IMR-90 (cell line): Measurements from ENCODE around the gene IFNLR1. TPM values are rescaled to one million over a fixed set of nuclear protein-coding genes. Genes with fewer than 3 reads are reported as not detected.

ENCODE experiments used
- ATAC-seq: fragments of 200-7000 bp; cut with Tn5 transposase; 2 replicates; pipeline ENCODE4 v1.9.1; 2020; ENCODE audit warnings: low read depth, mild to moderate bottlenecking, moderate library complexity
- BruUV-seq: library from RNA; stranded (reverse); fragments of 400-500 nt; replicated peaks from 2 replicates; lab custom pipeline; 2021; lab: Mats Ljungman, UMichigan
- CTCF ChIA-PET: fragments of 300-600 bp; formaldehyde crosslinking; extraction: SDS; loops from one replicate; lab custom pipeline; 2021; ENCODE audit warnings: antibody characterized with exemption; lab: Yijun Ruan, JAX
- POLR2A ChIA-PET: fragments of 300-600 bp; sonication (Branson Sonifier 250); formaldehyde crosslinking; loops from one replicate; lab custom pipeline; 2022; ENCODE audit warnings: antibody characterized with exemption; ENCODE audit not compliant: unreplicated experiment; lab: Charles Lee
- DNase-seq: peaks from one replicate; pipeline ENCODE4 v3.0.0; 2013
- H2AFZ ChIP-seq: replicated peaks from 2 replicates; pipeline ENCODE3; 2013; ENCODE audit warnings: low read length, mild to moderate bottlenecking; ENCODE audit not compliant: poor library complexity
- H2AK5ac ChIP-seq: 2 replicates; pipeline ENCODE4 v1.6.1; 2013; ENCODE audit warnings: low read depth, low read length, inconsistent platforms
- H2AK9ac ChIP-seq: replicated peaks from 2 replicates; pipeline ENCODE3; 2013; ENCODE audit warnings: mild to moderate bottlenecking, low read depth, low read length, moderate library complexity; ENCODE audit not compliant: poor library complexity
- H2BK120ac ChIP-seq: 2 replicates; pipeline ENCODE4 v1.6.1; 2013; ENCODE audit warnings: low read depth, low read length, inconsistent platforms
- H2BK15ac ChIP-seq: 3 replicates; pipeline ENCODE4 v1.6.1; 2013; ENCODE audit warnings: low read depth, low read length, inconsistent platforms
- H2BK20ac ChIP-seq: 2 replicates; pipeline ENCODE4 v1.6.1; 2013; ENCODE audit warnings: low read depth, mild to moderate bottlenecking, inconsistent platforms, low read length, moderate library complexity
- H2BK5ac ChIP-seq: 2 replicates; pipeline ENCODE4 v1.6.1; 2013; ENCODE audit warnings: mild to moderate bottlenecking, low read depth, low read length, inconsistent platforms; ENCODE audit not compliant: poor library complexity, severe bottlenecking
- H3K14ac ChIP-seq: replicated peaks from 2 replicates; pipeline ENCODE4 v1.6.1; 2013; ENCODE audit warnings: low read depth, low read length, inconsistent platforms
- H3K18ac ChIP-seq: 2 replicates; pipeline ENCODE4 v1.6.1; 2013; ENCODE audit warnings: low read depth, low read length, control low read depth
- H3K23ac ChIP-seq: 2 replicates; pipeline ENCODE4 v1.6.1; 2013; ENCODE audit warnings: low read depth, low read length, inconsistent platforms
- H3K27ac ChIP-seq: 2 replicates; pipeline ENCODE4 v1.5.1; 2013; ENCODE audit warnings: mild to moderate bottlenecking, control low read depth, low read length; ENCODE audit not compliant: insufficient read depth
- H3K27me3 ChIP-seq: 2 replicates; pipeline ENCODE4 v1.6.1; 2013; ENCODE audit warnings: low read length; ENCODE audit not compliant: control insufficient read depth, insufficient read depth
- H3K36me3 ChIP-seq: 2 replicates; pipeline ENCODE4 v1.6.1; 2013; ENCODE audit warnings: low read length, mixed read lengths; ENCODE audit not compliant: control insufficient read depth, insufficient read depth
- H3K4ac ChIP-seq: 2 replicates; pipeline ENCODE4 v1.6.1; 2013; ENCODE audit warnings: low read depth, low read length, inconsistent platforms
- H3K4me1 ChIP-seq: 2 replicates; pipeline ENCODE4 v1.6.1; 2013; ENCODE audit warnings: low read length, mixed read lengths; ENCODE audit not compliant: control insufficient read depth, insufficient read depth
- H3K4me2 ChIP-seq: 2 replicates; pipeline ENCODE4 v1.6.1; 2013; ENCODE audit warnings: low read depth, mild to moderate bottlenecking, control low read depth, low read length, moderate library complexity
- H3K4me3 ChIP-seq: 2 replicates; pipeline ENCODE4 v1.5.1; 2013; ENCODE audit warnings: low read depth, mild to moderate bottlenecking, control low read depth, low read length, moderate library complexity; ENCODE audit not compliant: insufficient read depth
- H3K56ac ChIP-seq: 2 replicates; pipeline ENCODE4 v1.6.1; 2013; ENCODE audit warnings: low read length, inconsistent platforms; ENCODE audit not compliant: insufficient read depth; ENCODE audit errors: extremely low read depth
- H3K79me1 ChIP-seq, 2 experiments: 2 replicates each; pipeline ENCODE4 v1.6.1; 2013; ENCODE audit warnings: low read length in 2 of 2, inconsistent platforms in 1 of 2, low read depth in 1 of 2
- H3K9ac ChIP-seq: 2 replicates; pipeline ENCODE4 v1.6.1; 2013; ENCODE audit warnings: low read depth, low read length, control low read depth
- H3K9me1 ChIP-seq: 2 replicates; pipeline ENCODE4 v1.6.1; 2013; ENCODE audit warnings: low read length, inconsistent platforms; ENCODE audit not compliant: insufficient read depth
- H3K9me3 ChIP-seq: 2 replicates; pipeline ENCODE4 v1.6.1; 2013; ENCODE audit warnings: low read length; ENCODE audit not compliant: control insufficient read depth, insufficient read depth
- H4K20me1 ChIP-seq: 2 replicates; pipeline ENCODE4 v1.6.1; 2013; ENCODE audit warnings: low read length, inconsistent platforms; ENCODE audit not compliant: insufficient read depth
- H4K5ac ChIP-seq: 2 replicates; pipeline ENCODE4 v1.6.1; 2013; ENCODE audit warnings: mild to moderate bottlenecking, low read depth, low read length, control low read depth
- H4K8ac ChIP-seq, 2 experiments: 2 replicates each; pipeline ENCODE4 v1.6.1; 2013; ENCODE audit warnings: low read depth in 2 of 2, low read length in 2 of 2, control low read depth in 1 of 2, inconsistent platforms in 1 of 2
- H4K91ac ChIP-seq: 2 replicates; pipeline ENCODE4 v1.6.1; 2013; ENCODE audit warnings: low read depth, low read length, inconsistent platforms; ENCODE audit not compliant: insufficient read depth
- BHLHE40 ChIP-seq: fragments of 150-350 bp; IDR thresholded peaks from 2 replicates; pipeline ENCODE4 v1.6.1; 2016; ENCODE audit warnings: mild to moderate bottlenecking, low read depth, low read length
- CEBPB ChIP-seq: IDR thresholded peaks from 2 replicates; pipeline ENCODE4 v1.6.1; 2012; ENCODE audit warnings: low read depth, low read length, improper control_type of control experiment
- CTCF ChIP-seq: conservative IDR thresholded peaks from 2 replicates; pipeline ENCODE4 v1.5.1; 2012; ENCODE audit warnings: mild to moderate bottlenecking, low read depth, low read length, improper control_type of control experiment
- ELK1 ChIP-seq: fragments of 150-350 bp; IDR thresholded peaks from 2 replicates; pipeline ENCODE4 v1.6.1; 2016; ENCODE audit warnings: low read depth, mild to moderate bottlenecking, low read length, moderate library complexity, borderline replicate concordance
- FOS ChIP-seq: fragments of 150-350 bp; IDR thresholded peaks from 2 replicates; pipeline ENCODE4 v1.6.1; 2016; ENCODE audit warnings: low read depth, low read length
- MAFK ChIP-seq: IDR thresholded peaks from 2 replicates; pipeline ENCODE4 v1.6.1; 2012; ENCODE audit warnings: low read depth, low read length, improper control_type of control experiment
- MAZ ChIP-seq: IDR thresholded peaks from 2 replicates; pipeline ENCODE4 v1.6.1; 2012; ENCODE audit warnings: low read depth, mild to moderate bottlenecking, low read length, improper control_type of control experiment, moderate library complexity, borderline replicate concordance
- NFE2L2 ChIP-seq: fragments of 150-350 bp; IDR thresholded peaks from 2 replicates; pipeline ENCODE4 v1.6.1; 2016; ENCODE audit warnings: low read depth, mild to moderate bottlenecking, low read length
- POLR2A ChIP-seq: IDR thresholded peaks from 2 replicates; pipeline ENCODE4 v1.6.1; 2012; ENCODE audit warnings: mild to moderate bottlenecking, low read depth, low read length
- RAD21 ChIP-seq: IDR thresholded peaks from 2 replicates; pipeline ENCODE4 v1.6.1; 2012; ENCODE audit warnings: low read length, improper control_type of control experiment
- RCOR1 ChIP-seq: IDR thresholded peaks from 2 replicates; pipeline ENCODE4 v1.6.1; 2012; ENCODE audit warnings: mild to moderate bottlenecking, low read length, improper control_type of control experiment; ENCODE audit not compliant: insufficient replicate concordance
- RFX5 ChIP-seq: IDR thresholded peaks from 2 replicates; pipeline ENCODE4 v1.8.0; 2012; ENCODE audit warnings: low read depth, mild to moderate bottlenecking, low read length, moderate library complexity
- SMC3 ChIP-seq: fragments of 150-350 bp; IDR thresholded peaks from 2 replicates; pipeline ENCODE4 v1.6.1; 2016; ENCODE audit warnings: low read depth, mild to moderate bottlenecking, antibody characterized with exemption, low read length, moderate library complexity
- USF2 ChIP-seq: fragments of 150-350 bp; IDR thresholded peaks from 2 replicates; pipeline ENCODE4 v1.6.1; 2017; ENCODE audit warnings: mild to moderate bottlenecking, antibody characterized with exemption, low read length, low read depth
- WGBS, 2 experiments: methylation state at CpG; one replicate each; pipeline versions ENCODE4 v1.1.5 to v1.1.7; 2013; ENCODE audit warnings: missing lambda C conversion rate in 2 of 2; ENCODE audit not compliant: insufficient read length in 1 of 2; ENCODE audit errors: extremely low coverage in 2 of 2; 5-methylcytosine and 5-hydroxymethylcytosine counted together
- dilution Hi-C: fragments of 300-500 bp; cut with HindIII; formaldehyde crosslinking; loops from one replicate; pipeline ENCODE4 v1.14.3; 2018; ENCODE audit warnings: low sequenced_read_pairs; ENCODE audit not compliant: unreplicated experiment
- in situ Hi-C: fragments of 300-500 bp; cut with MboI; formaldehyde crosslinking; loops from 3 replicates; pipeline ENCODE4 v1.14.3; 2019; ENCODE audit warnings: low sequenced_read_pairs, inconsistent platforms, mixed read lengths
- intact Hi-C: fragments of 100-400 bp; cut with micrococcal nuclease; formaldehyde crosslinking; loops from 2 replicates; pipeline ENCODE4 v1.10.0; 2022
- polyA plus RNA-seq, 3 experiments: library from polyadenylated mRNA; depleted of rRNA; stranded (reverse); fragments of >200 nt; gene quantifications; 2 replicates each; pipeline ENCODE4 v1.2.3, GENCODE V29; 2012; ENCODE audit warnings: low replicate concordance in 1 of 3
- total RNA-seq: library from RNA; depleted of rRNA; stranded (reverse); fragments of >200 nt; gene quantifications from 2 replicates; pipeline ENCODE4 v1.2.3, GENCODE V29; 2012

The IFNLR1 gene
- total and polyA plus RNA-seq, 2 of the 4 experiments (the other 2 are of a cell fraction): not detected

GRCh38 chr1:24117132-24117531 is 70.0 kb downstream of the IFNLR1 start:
- no peak overlapping the region for H3K14ac ChIP-seq
- ChIA-PET CTCF (no interaction called here), POLR2A (no interaction called here)

More at GRCh38 chr1:24117132-24117531, 70.0 kb downstream of the IFNLR1 start:
- no CpG with 5 or more reads among the region's 2 CpGs for WGBS, 2 experiments
- in situ Hi-C loops (no loop called here), dilution Hi-C loops (no loop called here), intact Hi-C loops (no loop called here)
- no peaks in the 10 kb centered on the region for H4K20me1 ChIP-seq
- no peak overlapping the region for H3K56ac ChIP-seq
- no peak overlapping the region for H2AFZ ChIP-seq
- no peak overlapping the region for H3K18ac ChIP-seq
- H3K9ac ChIP-seq: no peak overlapping the region
- H3K4me3 ChIP-seq: no peak overlapping the region
- no peak overlapping the region for H3K4ac ChIP-seq
- no peak overlapping the region for H2BK20ac ChIP-seq
- H3K4me2 ChIP-seq: no peak overlapping the region
- no peaks in the 10 kb centered on the region for H3K79me1 ChIP-seq
- H3K27me3 ChIP-seq: peaks cover 62% of the 10 kb centered on the region
- no peak overlapping the region for H2AK5ac ChIP-seq
- H3K9me1 ChIP-seq: no peaks in the 10 kb centered on the region
- H2BK120ac ChIP-seq: no peak overlapping the region
- no peak overlapping the region for H3K27ac ChIP-seq
- H3K36me3 ChIP-seq: no peaks in the 10 kb centered on the region
- BruUV-seq: no TSS peak
- no peak overlapping the region for H4K5ac ChIP-seq
- ATAC-seq (no peak), DNase-seq (no peak)
- no peak overlapping the region for H4K91ac ChIP-seq
- H3K4me1 ChIP-seq: peaks cover 2% of the 10 kb centered on the region; the same call in 1 of the 2 replicates
- H3K9me3 ChIP-seq: no peaks in the 10 kb centered on the region
- H3K23ac ChIP-seq: no peak overlapping the region
- H4K8ac ChIP-seq: no peak overlapping the region
- no peak overlapping the region for H2BK15ac ChIP-seq
- no peak for TF ChIP-seq RFX5
- TF ChIP-seq ELK1: no peak
- no peak for TF ChIP-seq RAD21
- no peak for TF ChIP-seq POLR2A
- no peak for TF ChIP-seq MAFK
- no peak for TF ChIP-seq MAZ
- TF ChIP-seq SMC3: no peak
- no peak for TF ChIP-seq USF2
- no peak for TF ChIP-seq RCOR1
- no peak for TF ChIP-seq FOS
- TF ChIP-seq NFE2L2: no peak
- no peak for TF ChIP-seq CTCF
- no peak for TF ChIP-seq CEBPB
- no peak for TF ChIP-seq BHLHE40
- no peak overlapping the region for H2BK5ac ChIP-seq
- no peak overlapping the region for H2AK9ac ChIP-seq
